Measurements from ENCODE around the gene CEPT1. TPM values are rescaled to one million over a fixed set of nuclear protein-coding genes. Genes with fewer than 3 reads are reported as not detected.

CEPT1 gene
- total RNA-seq, 3 donors from 2014 or later, result 24.1 to 33.5 (median 31.5) TPM

DNA sequence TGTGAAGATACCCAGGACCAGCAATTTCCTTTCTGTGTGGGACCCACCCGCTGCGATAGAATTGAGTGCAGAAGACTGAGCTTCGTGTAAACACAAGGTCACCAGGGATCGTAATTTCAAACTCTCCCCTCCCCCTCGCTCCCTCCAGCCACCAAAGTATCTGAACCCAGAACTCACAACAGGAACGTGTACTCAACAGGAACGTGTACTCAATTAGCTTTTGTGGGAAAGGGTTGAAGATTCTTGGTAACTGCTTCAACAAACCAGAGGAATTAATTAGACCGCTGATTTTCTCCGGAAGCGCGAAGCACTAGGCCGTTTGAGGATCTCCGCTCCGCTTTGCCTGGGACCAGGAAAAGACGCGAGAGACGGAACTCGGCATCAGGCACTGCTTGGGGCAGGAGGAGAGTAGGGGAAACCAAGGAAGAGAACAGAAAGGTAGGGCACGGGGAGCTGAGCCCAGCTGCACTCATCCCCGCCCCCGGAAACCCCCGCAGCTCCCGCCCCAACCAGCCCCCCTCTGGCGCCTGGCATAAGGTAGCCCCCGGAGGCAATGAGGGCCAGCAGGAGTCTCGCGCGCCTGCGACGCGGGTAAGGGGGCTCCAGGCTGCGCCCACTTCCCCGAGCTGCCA is 583 bp upstream of the CEPT1 start:
- no peaks in the 10 kb centered on the region for H3K27me3 Mint-ChIP-seq (ENCODE audit: low read depth)
- peak; percentile 64 to 70 for ATAC-seq
- peaks cover 13% of the 10 kb centered on the region for H3K36me3 Mint-ChIP-seq (ENCODE audit: insufficient read depth)
- DNase-seq, result no peak
- H3K9me3 Mint-ChIP-seq, result no peaks in the 10 kb centered on the region
- peaks cover 49% of the 10 kb centered on the region for H3K4me1 Mint-ChIP-seq (ENCODE audit: low read depth)
- peak overlapping the region; percentile 99 for H3K4me3 Mint-ChIP-seq

DNA sequence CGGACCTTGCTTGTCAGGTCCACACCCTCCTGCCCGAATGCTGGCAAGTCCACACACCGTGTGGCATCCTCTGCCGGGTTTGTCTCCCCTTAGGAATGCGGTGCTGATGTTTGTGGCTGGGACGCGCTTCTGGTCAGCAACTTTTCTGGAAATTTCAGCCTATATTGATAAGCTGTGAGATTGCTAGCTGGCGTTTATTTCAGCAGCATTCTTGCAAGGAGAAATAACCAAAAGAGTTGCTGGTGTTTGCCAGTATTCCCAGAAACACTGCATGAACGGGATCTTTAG is 601 bp downstream of the CEPT1 start:
- ATAC-seq, result no peak
- Mint-ChIP-seq H3K4me3 (peak overlapping the region; percentile 99), H3K4me1 (ENCODE audit: low read depth) (peaks cover 52% of the 10 kb centered on the region), H3K27me3 (ENCODE audit: low read depth) (no peaks in the 10 kb centered on the region), H3K36me3 (ENCODE audit: insufficient read depth) (peaks cover 13% of the 10 kb centered on the region), H3K9me3 (no peaks in the 10 kb centered on the region)
- no peak for DNase-seq

DNA sequence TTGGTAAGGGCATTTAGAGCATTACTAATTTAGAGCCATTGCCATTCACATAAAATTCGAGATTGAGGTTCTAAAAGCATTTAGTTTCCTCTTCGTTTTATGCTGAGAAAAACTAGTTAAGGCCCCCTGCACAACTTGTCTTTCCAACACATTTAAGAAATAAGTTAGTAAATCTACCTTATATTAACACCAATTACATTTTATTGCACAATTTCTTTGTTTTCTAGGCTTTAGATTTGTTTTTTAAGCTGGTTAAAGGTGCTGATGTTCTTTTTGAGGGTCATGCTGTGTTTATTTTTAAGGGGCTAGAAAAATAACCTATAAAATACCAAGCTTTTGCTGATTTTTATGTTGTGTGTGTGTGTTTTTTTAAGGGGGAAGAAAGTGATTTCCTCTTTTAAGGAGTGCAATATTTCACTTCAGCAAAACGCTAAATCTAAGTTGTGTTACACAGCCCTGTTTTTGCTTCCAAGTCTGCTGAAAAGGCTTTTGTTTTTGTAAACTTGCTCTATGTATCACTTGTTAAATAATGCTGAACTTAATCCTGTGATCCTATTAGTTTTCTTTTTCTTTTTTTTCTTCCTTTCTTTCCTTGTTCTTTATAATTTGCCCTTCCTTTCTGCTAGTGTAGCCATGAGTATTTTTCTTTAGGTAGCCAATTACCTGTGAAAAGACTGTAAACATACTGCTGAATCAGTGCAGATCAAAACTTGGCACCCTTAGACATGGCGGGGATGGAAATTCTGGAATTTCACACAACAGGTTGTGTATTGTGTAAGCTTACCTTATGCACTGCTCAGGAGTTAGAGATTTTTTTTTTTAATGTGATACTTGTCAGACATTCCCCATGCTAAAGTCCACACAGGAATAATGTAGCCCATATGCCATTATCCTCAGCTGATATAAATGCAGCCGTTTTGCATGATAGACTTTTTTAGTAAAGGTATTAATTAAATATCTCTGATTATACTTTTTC is 1.5 kb downstream of the CEPT1 start:
- Mint-ChIP-seq H3K36me3 (ENCODE audit: insufficient read depth) (peaks cover 15% of the 10 kb centered on the region), H3K4me1 (ENCODE audit: low read depth) (peaks cover 58% of the 10 kb centered on the region), H3K27me3 (ENCODE audit: low read depth) (no peaks in the 10 kb centered on the region), H3K9me3 (no peaks in the 10 kb centered on the region), H3K4me3 (peak overlapping the region; percentile 99)
- ATAC-seq (no peak), DNase-seq (no peak)

DNA sequence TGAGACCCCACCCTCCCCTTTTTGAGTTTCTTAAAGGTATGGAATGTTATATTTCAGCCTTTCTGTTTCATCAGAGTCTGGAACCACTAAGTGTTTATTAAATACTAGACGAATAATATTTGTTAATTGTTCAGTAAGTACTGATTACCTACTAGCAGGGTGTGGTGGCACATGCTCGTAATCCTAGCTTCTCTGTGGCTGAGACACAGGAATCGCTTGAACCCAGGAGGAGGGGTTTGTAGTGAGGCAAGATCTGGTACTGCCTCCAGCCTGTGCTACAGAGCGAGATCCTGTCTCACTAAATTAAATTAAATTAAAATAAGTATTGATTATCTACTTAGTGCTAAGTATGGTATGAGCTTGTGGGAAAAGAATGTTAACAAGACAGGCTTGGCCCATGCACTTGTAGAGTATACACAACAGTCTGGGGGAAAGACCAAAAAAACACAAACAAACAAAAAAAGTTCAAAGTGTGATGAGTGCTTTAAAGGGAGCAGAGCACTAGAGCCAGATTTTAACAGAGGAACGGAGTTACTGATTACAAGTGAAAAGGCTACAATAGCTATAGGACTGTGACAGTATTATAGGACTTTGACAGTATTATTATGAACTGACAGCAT is 2.4 kb downstream of the CEPT1 start:
- ATAC-seq, result no peak
- Mint-ChIP-seq H3K9me3 (no peaks in the 10 kb centered on the region), H3K27me3 (ENCODE audit: low read depth) (no peaks in the 10 kb centered on the region), H3K4me1 (ENCODE audit: low read depth) (peaks cover 66% of the 10 kb centered on the region), H3K36me3 (ENCODE audit: insufficient read depth) (peaks cover 15% of the 10 kb centered on the region), H3K4me3 (no peak overlapping the region)
- no peak for DNase-seq

DNA sequence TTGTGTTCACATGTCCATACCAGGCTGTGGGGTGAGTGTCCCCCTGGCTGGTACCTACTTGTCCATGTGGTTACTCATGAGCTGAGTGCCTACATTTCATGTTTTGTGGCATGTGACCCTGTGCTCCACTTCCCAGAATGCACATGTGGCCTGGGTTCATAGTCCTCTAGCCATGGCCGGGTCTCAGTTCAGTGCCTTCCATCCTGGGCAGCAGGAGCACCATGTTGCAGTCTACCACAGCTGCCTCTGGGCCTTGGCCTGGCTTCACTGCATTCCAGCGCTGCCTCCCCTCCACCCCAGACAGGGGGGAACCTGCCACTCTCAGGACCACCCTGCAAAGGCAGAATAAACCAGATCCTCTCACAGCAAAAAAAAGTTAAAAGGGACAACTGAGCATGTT is 5.5 kb downstream of the CEPT1 start:
- Mint-ChIP-seq H3K36me3 (ENCODE audit: insufficient read depth) (peaks cover 31% of the 10 kb centered on the region), H3K9me3 (no peaks in the 10 kb centered on the region), H3K27me3 (ENCODE audit: low read depth) (no peaks in the 10 kb centered on the region), H3K4me3 (no peak overlapping the region), H3K4me1 (ENCODE audit: low read depth) (peaks cover 75% of the 10 kb centered on the region)
- DNase-seq, result no peak
- no peak for ATAC-seq

DNA sequence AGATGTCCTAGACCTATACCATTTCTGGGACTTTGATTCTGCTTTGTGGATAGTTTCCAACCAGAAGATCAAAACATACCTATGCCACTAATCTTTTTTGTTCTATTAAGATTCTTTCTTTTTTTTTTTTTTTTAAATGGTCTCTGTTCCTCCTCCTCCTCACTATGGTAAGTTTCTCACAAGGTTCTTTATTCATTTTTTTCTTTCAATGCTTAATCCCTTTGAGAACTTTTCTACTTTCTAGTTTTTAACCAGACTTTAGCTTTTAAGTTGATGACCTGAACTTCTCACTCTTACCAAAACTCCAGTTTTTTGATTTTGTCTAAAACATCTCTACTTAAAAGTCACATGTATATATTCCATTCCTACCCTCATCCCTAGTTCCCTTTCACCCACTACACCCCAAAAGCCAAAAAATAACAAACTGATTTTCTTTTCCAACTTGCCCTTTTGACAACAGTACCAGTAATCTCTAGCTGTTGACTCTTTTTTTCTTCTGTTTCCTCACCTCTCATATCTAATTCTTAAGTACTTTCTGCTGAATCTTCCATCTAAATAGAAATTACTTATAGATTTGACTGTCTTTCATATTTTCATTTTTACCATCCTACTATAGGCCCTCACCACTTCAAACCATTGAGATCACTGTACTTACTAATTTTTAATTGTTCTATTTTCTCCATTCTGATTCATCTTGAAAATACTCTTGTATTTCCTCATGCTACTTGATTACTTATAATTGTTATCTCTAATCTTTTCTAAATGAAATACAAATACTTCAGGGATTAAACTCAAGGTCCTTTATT is 6.1 kb downstream of the CEPT1 start:
- peaks cover 32% of the 10 kb centered on the region for H3K36me3 Mint-ChIP-seq (ENCODE audit: insufficient read depth)
- no peaks in the 10 kb centered on the region for H3K27me3 Mint-ChIP-seq (ENCODE audit: low read depth)
- H3K4me3 Mint-ChIP-seq, result peak overlapping the region; percentile 2
- H3K4me1 Mint-ChIP-seq (ENCODE audit: low read depth), result peaks cover 76% of the 10 kb centered on the region
- DNase-seq (no peak), ATAC-seq (peak; percentile 37 to 62)
- H3K9me3 Mint-ChIP-seq, result no peaks in the 10 kb centered on the region

DNA sequence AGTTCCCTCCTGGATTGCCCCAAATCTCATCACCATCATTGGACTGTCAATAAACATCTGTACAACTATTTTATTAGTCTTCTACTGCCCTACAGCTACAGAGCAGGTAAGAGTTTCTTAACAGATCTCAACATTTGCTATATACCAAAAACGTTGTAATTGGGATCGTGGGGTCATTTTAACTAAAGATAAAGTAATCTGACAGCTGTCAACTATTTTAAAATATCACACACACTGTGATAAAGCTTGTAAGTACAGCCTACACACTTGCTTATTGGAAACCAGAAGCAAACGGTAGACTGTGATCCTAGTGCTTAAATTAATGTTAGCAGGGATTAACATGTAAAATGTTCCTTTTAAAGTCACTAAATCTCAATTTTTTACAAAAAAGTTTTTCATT is 7.9 kb downstream of the CEPT1 start:
- Mint-ChIP-seq H3K27me3 (ENCODE audit: low read depth) (no peaks in the 10 kb centered on the region), H3K4me1 (ENCODE audit: low read depth) (peaks cover 79% of the 10 kb centered on the region), H3K9me3 (no peaks in the 10 kb centered on the region), H3K36me3 (ENCODE audit: insufficient read depth) (peaks cover 46% of the 10 kb centered on the region), H3K4me3 (no peak overlapping the region)
- no peak for DNase-seq
- no peak for ATAC-seq

DNA sequence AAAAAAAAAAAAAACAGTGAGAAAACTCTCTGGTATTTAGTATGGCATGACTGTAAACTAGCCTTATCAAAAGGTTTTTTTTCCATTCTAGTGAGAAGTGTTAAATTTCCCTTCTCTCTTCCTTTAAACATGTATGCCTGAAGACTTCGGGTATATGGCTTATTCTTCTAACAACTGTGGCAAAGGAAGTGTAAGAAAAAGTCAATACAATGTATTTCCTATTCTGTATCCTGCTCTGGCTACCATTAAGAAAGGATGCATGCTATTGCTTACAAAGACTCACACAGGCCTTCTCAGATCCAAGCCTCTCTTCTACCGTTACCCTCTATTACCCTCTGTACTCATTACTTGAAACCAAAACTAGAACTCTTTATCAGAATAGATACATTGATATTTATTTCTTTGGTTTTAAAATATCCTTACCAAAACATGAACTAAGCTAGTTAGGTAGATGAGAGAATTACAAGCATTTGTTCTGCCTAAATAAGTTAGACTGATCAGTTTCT is 8.4 kb downstream of the CEPT1 start:
- H3K4me1 Mint-ChIP-seq (ENCODE audit: low read depth), result peaks cover 80% of the 10 kb centered on the region
- H3K27me3 Mint-ChIP-seq (ENCODE audit: low read depth), result no peaks in the 10 kb centered on the region
- H3K9me3 Mint-ChIP-seq, result no peaks in the 10 kb centered on the region
- peaks cover 49% of the 10 kb centered on the region for H3K36me3 Mint-ChIP-seq (ENCODE audit: insufficient read depth)
- no peak for ATAC-seq
- H3K4me3 Mint-ChIP-seq, result no peak overlapping the region
- DNase-seq, result no peak

DNA sequence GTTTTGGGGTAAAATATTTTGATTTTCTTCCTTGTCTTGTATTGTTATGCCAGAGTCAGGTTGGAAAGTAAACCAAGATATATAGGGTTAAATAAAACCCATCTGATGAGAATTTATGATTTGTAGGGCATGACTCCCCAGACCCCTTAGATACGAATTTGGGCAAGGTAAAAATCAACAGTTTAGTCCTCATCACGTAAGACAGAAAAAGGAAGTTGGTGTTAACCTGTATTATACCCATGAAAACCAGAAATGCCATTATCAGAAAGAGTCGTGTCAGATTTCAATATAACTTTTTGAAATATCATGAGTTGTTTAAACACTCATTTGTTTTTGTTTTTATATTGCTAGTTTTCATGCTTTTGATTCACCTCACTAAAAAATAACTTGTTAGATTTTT is 11.8 kb downstream of the CEPT1 start:
- peaks cover 63% of the 10 kb centered on the region for H3K36me3 Mint-ChIP-seq (ENCODE audit: insufficient read depth)
- DNase-seq, result no peak

DNA sequence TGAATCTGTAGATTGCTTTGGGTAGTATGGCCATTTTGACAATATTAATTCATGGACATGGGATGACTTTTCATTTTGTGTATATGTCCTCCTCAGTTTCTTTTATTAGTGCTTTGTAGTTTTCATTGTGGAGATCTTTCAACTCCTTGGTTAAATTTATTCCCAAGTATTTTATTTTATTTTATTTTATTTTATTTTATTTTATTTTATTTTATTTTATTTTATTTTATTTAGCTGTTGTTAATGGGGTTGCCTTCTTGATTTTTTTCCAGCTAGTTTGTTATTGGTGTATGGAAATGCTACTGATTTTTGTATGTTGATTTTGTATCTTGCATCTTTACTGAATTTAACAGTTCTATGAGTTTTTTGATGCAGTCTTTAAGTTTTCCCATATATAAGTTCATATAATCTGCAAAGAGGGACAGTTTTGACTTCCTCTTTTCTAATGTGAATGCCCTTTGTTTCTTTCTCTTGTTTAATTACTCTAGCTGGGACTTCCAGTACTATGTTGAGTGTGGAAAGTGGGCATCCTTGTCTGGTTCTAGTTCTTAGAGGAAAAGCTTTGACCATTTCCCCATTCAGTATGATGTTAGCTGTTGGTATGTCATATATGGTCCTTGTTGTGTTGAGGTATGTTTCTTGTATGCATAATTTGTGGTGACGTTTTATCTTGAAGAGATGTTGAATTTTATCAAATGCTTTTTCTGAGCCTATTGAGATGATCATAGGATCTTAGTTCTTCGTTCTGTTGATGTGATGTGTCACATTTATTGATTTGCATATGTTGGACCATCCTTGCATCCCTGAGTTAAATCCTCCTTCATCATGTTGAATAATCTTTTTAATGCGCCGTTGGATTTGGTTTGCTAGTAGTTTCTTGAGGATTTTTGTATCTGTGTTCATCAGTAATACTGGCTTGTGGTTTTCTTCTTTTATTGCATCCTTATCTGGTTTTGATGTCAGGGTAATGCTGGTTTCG is 14.3 kb downstream of the CEPT1 start:
- Mint-ChIP-seq H3K4me3 (no peak overlapping the region), H3K36me3 (ENCODE audit: insufficient read depth) (peaks cover 58% of the 10 kb centered on the region), H3K9me3 (no peaks in the 10 kb centered on the region), H3K27me3 (ENCODE audit: low read depth) (no peaks in the 10 kb centered on the region), H3K4me1 (ENCODE audit: low read depth) (peaks cover 63% of the 10 kb centered on the region)
- DNase-seq, result no peak
- no peak for ATAC-seq

More for the DNA sequence above, 11.8 kb downstream of the CEPT1 start:
- no peaks in the 10 kb centered on the region for H3K27me3 Mint-ChIP-seq (ENCODE audit: low read depth)
- ATAC-seq, result no peak
- peaks cover 79% of the 10 kb centered on the region for H3K4me1 Mint-ChIP-seq (ENCODE audit: low read depth)
- H3K9me3 Mint-ChIP-seq, result no peaks in the 10 kb centered on the region
- no peak overlapping the region for H3K4me3 Mint-ChIP-seq

DNA sequence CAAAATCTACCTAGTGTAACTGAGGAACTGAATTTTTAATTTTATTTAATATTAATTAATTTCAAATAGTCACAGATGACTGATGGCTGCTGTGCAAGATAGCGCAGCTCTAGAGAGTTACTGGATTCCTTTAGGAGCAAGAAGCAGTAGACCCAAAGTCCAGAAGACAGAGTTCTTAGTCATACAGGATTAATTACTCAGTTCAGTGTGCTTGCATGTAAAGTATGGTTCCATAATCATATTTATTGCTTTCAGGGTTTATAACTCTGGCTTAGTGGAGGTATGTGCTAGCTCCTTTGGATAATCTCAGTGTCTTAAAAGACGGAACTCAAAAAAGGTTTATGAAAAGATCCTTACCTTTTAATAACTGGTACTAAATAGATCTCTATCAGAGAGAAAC is 17.4 kb downstream of the CEPT1 start:
- H3K4me1 Mint-ChIP-seq (ENCODE audit: low read depth), result peaks cover 37% of the 10 kb centered on the region
- ATAC-seq (no peak), DNase-seq (no peak)
- H3K36me3 Mint-ChIP-seq (ENCODE audit: insufficient read depth), result peaks cover 53% of the 10 kb centered on the region
- H3K9me3 Mint-ChIP-seq, result no peaks in the 10 kb centered on the region
- H3K4me3 Mint-ChIP-seq, result no peak overlapping the region
- no peaks in the 10 kb centered on the region for H3K27me3 Mint-ChIP-seq (ENCODE audit: low read depth)

DNA sequence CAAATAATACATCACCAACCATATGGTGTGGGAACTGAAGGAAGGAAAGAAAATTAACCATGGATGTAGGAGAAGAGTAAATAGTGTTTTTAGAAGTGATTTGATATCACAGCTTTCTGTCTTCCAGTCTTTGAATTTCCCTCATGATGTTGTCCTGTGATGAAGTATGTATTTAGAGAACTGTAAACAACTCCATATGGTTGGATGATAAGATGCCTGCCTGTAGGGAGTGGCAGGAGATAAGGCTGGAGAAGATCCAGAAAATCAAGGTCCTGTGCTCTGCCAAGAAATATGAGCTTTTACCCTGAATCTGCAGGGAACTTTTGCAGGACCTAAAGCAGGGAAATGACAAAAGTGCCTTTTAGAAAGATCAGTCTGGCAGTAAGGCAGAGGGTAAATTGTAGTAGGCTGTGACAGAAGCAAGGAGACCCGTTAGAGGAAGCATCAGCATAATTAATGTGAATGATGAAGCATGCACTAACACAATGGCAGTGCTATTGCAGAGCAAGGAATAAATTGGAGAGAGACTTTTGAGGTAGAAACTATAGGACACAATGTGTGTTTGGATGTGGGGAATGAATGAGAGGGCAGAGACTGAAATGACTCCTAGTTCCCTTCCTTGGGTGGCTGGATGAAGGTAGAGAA is 21.9 kb downstream of the CEPT1 start:
- Mint-ChIP-seq H3K4me1 (ENCODE audit: low read depth) (peaks cover 7% of the 10 kb centered on the region), H3K36me3 (ENCODE audit: insufficient read depth) (peaks cover 32% of the 10 kb centered on the region), H3K9me3 (no peaks in the 10 kb centered on the region), H3K4me3 (no peak overlapping the region), H3K27me3 (ENCODE audit: low read depth) (no peaks in the 10 kb centered on the region)
- DNase-seq (no peak), ATAC-seq (no peak)

DNA sequence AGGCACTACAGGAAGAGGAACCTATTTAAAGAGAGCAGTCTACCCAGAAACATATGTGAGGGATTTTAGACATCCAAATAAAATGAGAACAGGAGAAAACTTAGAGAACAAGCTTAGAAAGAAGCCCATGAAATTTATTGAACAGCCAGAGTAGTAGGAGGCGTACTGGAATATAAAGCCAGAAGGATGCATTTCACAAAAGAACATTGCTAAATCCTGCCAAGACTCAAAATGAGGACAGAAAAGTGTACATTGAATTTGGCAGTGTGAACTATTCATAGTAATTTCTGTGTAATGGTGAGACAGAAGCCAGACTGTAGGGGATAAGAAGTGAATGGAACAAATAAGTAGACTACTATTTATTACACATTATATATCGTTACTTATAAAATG is 22.5 kb downstream of the CEPT1 start:
- Mint-ChIP-seq H3K4me1 (ENCODE audit: low read depth) (peaks cover 7% of the 10 kb centered on the region), H3K27me3 (ENCODE audit: low read depth) (no peaks in the 10 kb centered on the region), H3K9me3 (no peaks in the 10 kb centered on the region), H3K36me3 (ENCODE audit: insufficient read depth) (peaks cover 32% of the 10 kb centered on the region), H3K4me3 (no peak overlapping the region)
- no peak for DNase-seq
- ATAC-seq, result no peak

All from activated T-cell treated with anti-CD3 and anti-CD28 coated beads, Interleukin-2, amount 50 U/mL, for 4 hours (primary cell).